Kidney capillary endothelial cell (primary cell): ENCODE data around the gene ADAR.

Experiments
- DNase-seq: peaks from one replicate; pipeline ENCODE4 v3.0.0-alpha.2; 2018; ENCODE audit warnings: low spot score

The ADAR gene

GRCh38 chr1:154616659-154617345 lies 8.8 kb upstream of the ADAR start:
- no peak for DNase-seq

- DNase-seq, result no peak
Observed at GRCh38 chr1:154615411-154615810, 7.4 kb upstream of the ADAR start.

GRCh38 chr1:154614901-154615300 lies 6.9 kb upstream of the ADAR start:
- no peak for DNase-seq

- no peak for DNase-seq
Observed at GRCh38 chr1:154614247-154614646, 6.3 kb upstream of the ADAR start.

GRCh38 chr1:154611150-154611862 lies 3.3 kb upstream of the ADAR start:
- DNase-seq, result no peak

- no peak for DNase-seq
Observed at GRCh38 chr1:154609398-154610380, 1.7 kb upstream of the ADAR start.

- DNase-seq, result no peak
Observed at GRCh38 chr1:154608397-154609270, 648 bp upstream of the ADAR start.

GRCh38 chr1:154607106-154607608 lies 829 bp downstream of the ADAR start:
- DNase-seq, result peak; percentile 51

- no peak for DNase-seq
Observed at GRCh38 chr1:154605534-154605933, 2.5 kb downstream of the ADAR start.

- DNase-seq, result no peak
Observed at GRCh38 chr1:154603317-154603716, 4.7 kb downstream of the ADAR start.

GRCh38 chr1:154599658-154600057 lies 8.3 kb downstream of the ADAR start:
- DNase-seq, result no peak

- no peak for DNase-seq
Observed at GRCh38 chr1:154598871-154599635, 8.9 kb downstream of the ADAR start.

- DNase-seq, result no peak
Observed at GRCh38 chr1:154595621-154596020, 12.4 kb downstream of the ADAR start.

- DNase-seq, result no peak
Observed at GRCh38 chr1:154594811-154595210, 13.2 kb downstream of the ADAR start.

GRCh38 chr1:154593390-154593789 lies 14.6 kb downstream of the ADAR start:
- DNase-seq, result no peak

GRCh38 chr1:154591206-154591605 lies 16.8 kb downstream of the ADAR start:
- no peak for DNase-seq

GRCh38 chr1:154590756-154591155 lies 17.2 kb downstream of the ADAR start:
- DNase-seq, result no peak

- no peak for DNase-seq
Observed at GRCh38 chr1:154589780-154590179, 18.2 kb downstream of the ADAR start.

GRCh38 chr1:154586641-154587040 lies 21.3 kb downstream of the ADAR start:
- DNase-seq, result no peak

GRCh38 chr1:154586231-154586630 lies 21.8 kb downstream of the ADAR start:
- DNase-seq, result no peak
